HG03097 (cell line): ENCODE results near the gene MAPRE3.
A peak's percentile ranks its signal among the peaks of the same experiment; 100 is the strongest.
"Not testable (repeated sequence)": the region's sequence is repeated elsewhere in the genome, so short reads cannot be mapped to it uniquely, and the experiment has no call there.

ENCODE experiments used
- ATAC-seq: cut with Tn5 transposase; IDR thresholded peaks from one replicate; pipeline ENCODE4 v1.9.1; 2021; ENCODE audit not compliant: unreplicated experiment, low FRiP score

Gene MAPRE3

DNA sequence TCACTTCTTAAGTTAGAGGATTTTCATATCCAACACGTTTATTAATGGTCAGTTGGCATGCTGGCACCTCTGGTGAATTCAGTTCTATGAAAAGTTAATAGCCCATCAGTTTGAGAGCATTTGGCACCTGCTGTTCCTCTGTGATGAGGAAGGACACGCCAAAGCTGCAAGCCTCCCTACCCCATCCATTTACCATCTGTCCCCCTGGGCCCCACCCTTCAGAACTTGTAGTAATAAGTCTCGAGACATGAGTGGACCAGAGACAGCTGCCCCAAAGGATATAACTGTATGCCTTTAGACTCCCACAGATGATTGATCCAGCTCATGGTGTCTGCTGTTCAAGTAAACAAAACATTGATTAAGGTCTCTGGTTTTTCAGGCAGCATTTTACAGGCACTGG lies 94.7 kb downstream of the MAPRE3 start:
- no peak for ATAC-seq

DNA sequence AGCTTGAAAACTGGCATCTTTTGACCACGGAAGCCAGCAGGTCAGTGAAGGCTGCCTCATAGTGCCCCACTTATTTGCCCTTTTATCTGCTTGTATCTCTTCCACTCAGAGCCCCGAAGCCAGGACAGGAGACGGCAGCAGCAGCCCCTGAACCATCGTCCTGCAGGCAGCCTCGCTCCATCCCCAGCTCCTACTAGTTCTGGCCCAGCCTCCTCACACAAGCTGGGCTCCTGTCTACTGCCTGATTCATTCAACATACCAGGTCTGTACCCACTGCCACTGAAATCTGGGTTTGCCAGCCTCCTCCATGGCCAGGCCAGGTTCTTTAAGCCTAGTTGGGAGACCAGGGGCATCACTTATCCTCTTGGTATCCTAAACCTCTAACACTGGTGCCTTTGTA lies 96.9 kb downstream of the MAPRE3 start:
- ATAC-seq: no peak

- no peak for ATAC-seq
Observed at GRCh38 chr2:27069436-27069835, 99.0 kb downstream of the MAPRE3 start.

- ATAC-seq: no peak
Observed at GRCh38 chr2:27069961-27070618, 99.7 kb downstream of the MAPRE3 start.

DNA sequence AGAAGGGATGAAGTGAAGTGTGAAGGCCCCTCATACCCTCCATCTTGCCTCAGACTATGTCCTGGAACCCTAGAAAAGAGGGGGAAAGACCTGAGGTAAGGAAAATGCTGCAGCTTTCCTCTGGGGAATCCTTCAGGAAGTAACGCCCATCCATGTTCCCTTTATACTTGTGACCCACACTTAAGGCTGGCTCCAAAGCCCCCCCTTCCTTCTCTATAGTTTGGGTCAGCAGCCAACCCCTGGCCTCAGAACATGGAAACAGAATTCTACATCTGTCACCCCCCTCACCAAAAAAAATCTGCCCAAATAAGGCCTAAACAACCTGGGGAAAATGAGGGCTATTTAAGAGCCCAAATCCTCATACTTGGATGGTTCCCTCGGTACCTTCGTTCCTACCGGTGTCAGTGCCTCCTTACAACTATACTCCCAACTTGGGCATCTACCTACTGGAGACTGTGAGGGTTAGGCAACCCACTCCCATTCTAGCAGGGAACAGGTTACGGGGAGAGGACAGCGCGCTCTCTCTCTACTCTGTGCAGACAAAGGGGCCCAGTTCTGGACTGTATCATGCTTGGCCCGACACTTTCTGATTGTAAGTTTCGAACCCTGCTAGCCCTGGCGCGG lies 100.3 kb downstream of the MAPRE3 start:
- no peak for ATAC-seq

- ATAC-seq: peak; percentile 69
Observed at GRCh38 chr2:27071277-27071989, 101.0 kb downstream of the MAPRE3 start, which contains the start of gene OST4. TSS of gene OST4 (minus strand) at chr2:27071654.

- peak; percentile 5 for ATAC-seq
Observed at GRCh38 chr2:27071990-27072830, 101.8 kb downstream of the MAPRE3 start.

- ATAC-seq: no peak
Observed at GRCh38 chr2:27072920-27073319, 102.5 kb downstream of the MAPRE3 start.

GRCh38 chr2:27073782-27074181 lies 103.3 kb downstream of the MAPRE3 start:
- ATAC-seq: no peak

- ATAC-seq: no peak
Observed at GRCh38 chr2:27074738-27075565, 104.5 kb downstream of the MAPRE3 start.

- ATAC-seq: not testable (repeated sequence)
Observed at GRCh38 chr2:27075566-27075871, 105.1 kb downstream of the MAPRE3 start.

- ATAC-seq: no peak
Observed at GRCh38 chr2:27076323-27076722, 105.9 kb downstream of the MAPRE3 start.
